WTC11 (cell line): ENCODE measurements around the gene UBXN11.

Source experiments
- CTCF ChIP-seq: fragments of 200-600 bp; IDR thresholded peaks from 2 replicates; pipeline ENCODE4 v1.8.0; 2022; ENCODE audit warnings: antibody characterized with exemption
- ZNF138 ChIP-seq: sonication (generic); formaldehyde crosslinking; conservative IDR thresholded peaks from 2 replicates; pipeline ENCODE4 v1.8.1; 2022; ENCODE audit warnings: mild to moderate bottlenecking, moderate library complexity, missing genetic modification reagents

- TF ChIP-seq CTCF (no peak), ZNF138 (CRISPR knock-in tag) (no peak)
Observed at GRCh38 chr1:26283871-26284596, 22.4 kb downstream of the UBXN11 start.
